OCI-LY7 (cell line): ENCODE results near the gene RFPL3.

Experiments used
- EZH2phosphoT487 ChIP-seq: fragments of 200-600 bp; sonication (generic); IDR thresholded peaks from 2 replicates; pipeline ENCODE4 v1.6.1; 2018; ENCODE audit warnings: low read depth, borderline replicate concordance, mild to moderate bottlenecking, mixed run types, antibody characterized with exemption, low read length, moderate library complexity, mixed read lengths
- TF ChIP-seq, protein P1 (sequence below): fragments of 200-600 bp; sonication (generic); conservative IDR thresholded peaks from 2 replicates; pipeline ENCODE4 v1.5.1; 2014; ENCODE audit warnings: mild to moderate bottlenecking, antibody characterized with exemption, low read length, moderate library complexity, mixed read lengths

DNA sequence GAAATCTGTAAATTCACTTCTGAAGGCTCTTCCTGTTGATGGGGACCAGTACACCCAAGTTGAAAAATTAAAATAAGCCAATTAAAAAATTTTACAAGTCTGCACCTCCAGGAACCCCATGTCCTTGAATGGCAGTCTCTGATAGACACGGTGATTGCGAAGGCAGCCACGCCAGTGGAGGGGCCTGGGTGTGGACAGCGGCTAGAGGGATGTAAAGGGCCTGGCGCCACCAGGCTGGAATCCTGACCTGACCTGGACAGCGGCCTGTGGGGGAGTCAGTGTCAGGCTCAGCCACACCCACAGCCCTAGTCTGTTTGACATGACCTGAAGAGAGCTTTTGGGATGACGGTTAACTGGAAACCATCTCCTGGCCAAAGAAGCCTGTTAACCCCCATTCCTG, 49.5 kb upstream of the RFPL3 start:
- TF ChIP-seq, protein P1, sequence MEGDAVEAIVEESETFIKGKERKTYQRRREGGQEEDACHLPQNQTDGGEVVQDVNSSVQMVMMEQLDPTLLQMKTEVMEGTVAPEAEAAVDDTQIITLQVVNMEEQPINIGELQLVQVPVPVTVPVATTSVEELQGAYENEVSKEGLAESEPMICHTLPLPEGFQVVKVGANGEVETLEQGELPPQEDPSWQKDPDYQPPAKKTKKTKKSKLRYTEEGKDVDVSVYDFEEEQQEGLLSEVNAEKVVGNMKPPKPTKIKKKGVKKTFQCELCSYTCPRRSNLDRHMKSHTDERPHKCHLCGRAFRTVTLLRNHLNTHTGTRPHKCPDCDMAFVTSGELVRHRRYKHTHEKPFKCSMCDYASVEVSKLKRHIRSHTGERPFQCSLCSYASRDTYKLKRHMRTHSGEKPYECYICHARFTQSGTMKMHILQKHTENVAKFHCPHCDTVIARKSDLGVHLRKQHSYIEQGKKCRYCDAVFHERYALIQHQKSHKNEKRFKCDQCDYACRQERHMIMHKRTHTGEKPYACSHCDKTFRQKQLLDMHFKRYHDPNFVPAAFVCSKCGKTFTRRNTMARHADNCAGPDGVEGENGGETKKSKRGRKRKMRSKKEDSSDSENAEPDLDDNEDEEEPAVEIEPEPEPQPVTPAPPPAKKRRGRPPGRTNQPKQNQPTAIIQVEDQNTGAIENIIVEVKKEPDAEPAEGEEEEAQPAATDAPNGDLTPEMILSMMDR = no peak
- TF ChIP-seq EZH2phosphoT487 = no peak
